Ureter (tissue), 1 donor: Measurements from ENCODE around the gene CATSPERZ. TPM values are rescaled to one million over a fixed set of nuclear protein-coding genes. Genes with fewer than 3 reads are reported as not detected.

Experiments used
- DNase-seq: peaks from one replicate; pipeline ENCODE4 v3.0.0-alpha.2; 2020; ENCODE audit warnings: low spot score
- total RNA-seq: library from RNA; stranded (reverse); gene quantifications from one replicate; pipeline ENCODE4 v1.2.4, GENCODE V29; 2023
- donor health status: DM: yes; HTN: yes; CAD: no.

The CATSPERZ gene
- total RNA-seq, 1 donor from 2014 or later = not detected

- no peak for DNase-seq
Observed at GRCh38 chr11:64341429-64341828, 41.3 kb downstream of the CATSPERZ start.

- peak; percentile 95 for DNase-seq
Observed at GRCh38 chr11:64341851-64342791, 42.0 kb downstream of the CATSPERZ start.

GRCh38 chr11:64342869-64343745, 42.9 kb downstream of the CATSPERZ start:
- no peak for DNase-seq

- DNase-seq = no peak
Observed at GRCh38 chr11:64343767-64344559, 43.8 kb downstream of the CATSPERZ start.

DNA sequence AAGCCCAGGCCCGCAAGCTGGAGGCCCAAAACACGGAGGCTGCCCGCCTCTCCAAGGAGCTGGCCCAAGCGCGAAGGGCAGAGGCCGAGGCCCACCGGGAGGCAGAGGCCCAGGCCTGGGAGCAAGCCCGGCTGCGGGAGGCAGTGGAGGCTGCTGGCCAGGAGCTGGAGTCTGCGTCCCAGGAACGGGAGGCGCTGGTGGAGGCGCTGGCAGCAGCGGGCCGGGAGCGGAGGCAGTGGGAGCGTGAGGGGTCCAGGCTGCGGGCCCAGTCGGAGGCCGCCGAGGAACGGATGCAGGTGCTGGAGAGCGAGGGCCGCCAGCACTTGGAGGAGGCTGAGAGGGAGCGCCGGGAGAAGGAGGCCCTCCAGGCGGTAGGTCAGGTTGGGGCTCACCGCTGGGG, 44.6 kb downstream of the CATSPERZ start:
- no peak for DNase-seq

- no peak for DNase-seq
Observed at GRCh38 chr11:64347193-64347867, 47.2 kb downstream of the CATSPERZ start.

GRCh38 chr11:64348383-64349024, 48.3 kb downstream of the CATSPERZ start:
- no peak for DNase-seq

DNA sequence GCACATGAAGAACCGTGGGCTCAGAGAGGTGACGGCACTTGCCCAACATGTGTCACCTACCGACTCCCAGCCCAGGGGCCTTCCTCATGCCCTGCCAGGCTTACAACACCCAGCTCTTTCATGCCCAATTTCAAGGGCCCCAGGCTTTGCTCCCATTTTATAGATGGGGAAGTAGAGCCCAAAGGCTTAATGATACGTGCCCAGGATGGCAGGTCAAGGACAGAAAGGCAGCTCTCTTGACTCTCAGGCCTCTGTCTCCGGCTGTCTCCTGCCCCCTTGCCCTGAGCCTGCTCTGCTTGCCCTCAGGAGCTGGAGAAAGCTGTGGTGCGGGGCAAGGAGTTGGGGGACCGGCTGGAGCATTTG, 48.8 kb downstream of the CATSPERZ start:
- DNase-seq = no peak

DNA sequence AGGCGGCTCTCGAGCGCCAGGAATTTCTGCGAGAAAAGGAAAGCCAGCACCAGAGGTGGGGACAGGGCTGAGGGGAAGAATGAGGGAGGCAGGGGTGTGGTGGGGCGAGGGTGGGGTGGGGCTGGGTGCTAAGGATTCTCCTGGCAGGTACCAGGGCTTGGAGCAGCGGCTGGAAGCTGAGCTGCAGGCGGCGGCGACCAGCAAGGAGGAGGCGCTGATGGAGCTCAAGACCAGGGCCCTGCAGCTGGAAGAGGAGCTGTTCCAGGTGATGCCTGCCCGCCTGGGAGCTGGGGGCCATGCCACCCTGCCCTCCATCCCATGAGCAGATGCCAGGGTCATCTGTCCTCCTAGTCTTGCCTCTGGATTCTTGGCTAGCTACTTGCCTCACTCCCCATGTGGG, 49.2 kb downstream of the CATSPERZ start:
- no peak for DNase-seq

DNA sequence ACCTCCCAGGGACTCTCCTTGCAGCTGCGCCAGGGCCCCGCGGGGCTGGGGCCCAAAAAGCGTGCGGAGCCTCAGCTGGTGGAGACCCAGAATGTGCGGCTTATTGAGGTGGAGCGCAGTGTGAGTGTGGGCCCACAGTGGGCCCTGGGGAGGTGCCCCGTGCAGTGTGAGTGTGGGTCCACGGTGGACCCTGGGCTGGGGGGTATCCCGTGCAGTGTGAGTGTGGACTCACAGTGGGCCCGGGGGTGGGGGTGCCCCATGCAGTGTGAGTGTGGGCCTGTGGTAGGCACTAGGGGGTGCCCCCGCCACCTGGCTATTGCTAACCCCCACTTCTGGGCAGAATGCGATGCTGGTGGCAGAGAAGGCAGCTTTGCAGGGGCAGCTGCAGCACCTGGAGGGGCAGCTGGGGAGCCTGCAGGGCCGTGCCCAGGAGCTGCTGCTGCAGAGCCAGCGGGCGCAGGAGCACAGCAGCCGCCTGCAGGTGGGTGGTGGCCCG, 51.0 kb downstream of the CATSPERZ start:
- DNase-seq = no peak

DNA sequence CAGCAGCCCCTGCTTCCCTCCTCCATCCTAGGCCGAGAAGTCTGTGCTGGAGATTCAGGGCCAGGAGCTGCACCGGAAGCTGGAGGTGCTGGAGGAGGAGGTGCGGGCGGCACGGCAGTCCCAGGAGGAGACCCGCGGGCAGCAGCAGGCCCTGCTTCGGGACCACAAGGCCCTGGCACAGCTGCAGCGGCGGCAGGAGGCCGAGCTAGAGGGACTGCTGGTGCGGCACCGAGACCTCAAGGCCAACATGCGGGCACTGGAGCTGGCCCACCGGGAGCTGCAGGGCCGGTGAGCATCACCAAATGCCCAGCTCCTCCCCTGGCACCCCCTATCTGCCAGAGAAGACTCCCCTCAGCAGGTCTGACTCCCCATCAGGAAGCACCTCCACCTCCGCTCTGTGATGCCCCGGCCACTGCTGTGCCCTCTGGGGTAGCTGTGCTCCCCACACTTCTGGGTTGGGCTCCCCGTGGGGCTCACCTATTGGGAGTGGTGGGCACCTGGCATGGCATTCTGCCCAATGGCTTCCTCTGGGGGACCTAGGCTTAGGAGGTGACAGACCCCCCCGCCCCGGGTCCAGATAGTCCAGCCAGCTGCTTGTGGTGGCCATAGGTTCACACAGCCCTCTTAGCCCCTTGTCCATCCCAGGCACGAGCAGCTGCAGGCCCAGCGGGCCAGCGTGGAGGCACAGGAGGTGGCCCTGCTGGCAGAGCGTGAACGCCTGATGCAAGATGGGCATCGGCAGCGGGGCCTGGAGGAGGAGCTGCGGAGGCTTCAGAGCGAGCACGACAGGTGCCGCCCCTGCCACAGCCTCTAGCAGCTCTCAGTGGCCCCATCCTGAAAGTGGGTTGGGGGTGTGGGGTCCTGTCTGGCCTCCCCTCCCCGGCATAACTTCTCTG, 52.2 kb downstream of the CATSPERZ start:
- DNase-seq = no peak

GRCh38 chr11:64352995-64353714, 53.0 kb downstream of the CATSPERZ start:
- DNase-seq = no peak

DNA sequence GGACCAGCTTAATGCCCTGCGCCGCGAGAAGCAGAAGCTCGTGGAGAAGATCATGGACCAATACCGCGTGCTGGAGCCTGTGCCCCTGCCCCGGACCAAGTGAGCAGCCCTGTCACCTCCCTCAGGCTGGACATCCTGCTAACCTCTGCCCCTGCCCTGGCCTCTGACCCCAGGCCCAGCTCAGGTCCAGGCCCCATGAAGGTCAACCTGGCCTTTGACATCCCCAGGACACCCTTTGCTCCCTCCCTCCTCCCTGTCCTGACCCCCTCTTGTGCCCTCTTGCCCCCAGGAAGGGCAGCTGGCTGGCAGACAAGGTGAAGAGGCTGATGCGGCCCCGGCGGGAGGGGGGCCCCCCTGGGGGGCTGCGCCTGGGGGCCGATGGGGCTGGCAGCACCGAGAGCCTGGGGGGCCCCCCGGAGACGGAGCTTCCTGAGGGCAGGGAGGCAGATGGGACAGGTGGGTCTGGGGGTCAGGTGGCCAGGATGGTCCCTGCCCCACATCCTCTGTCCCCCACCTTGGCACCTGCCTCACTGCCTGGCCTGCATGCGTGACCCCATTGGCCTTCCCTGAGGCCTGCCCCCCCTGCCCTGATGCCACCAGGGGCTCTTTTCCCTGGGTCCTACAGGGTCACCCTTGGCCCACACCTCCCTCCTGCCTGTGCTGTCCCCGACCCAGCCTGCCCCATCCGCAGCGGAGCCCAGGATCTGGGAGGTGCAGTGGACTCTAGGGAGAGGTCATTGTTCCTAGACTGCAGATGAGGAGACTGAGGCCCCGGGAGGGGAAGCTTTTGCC, 53.8 kb downstream of the CATSPERZ start:
- DNase-seq = no peak

Other genes with a start within 250 kb of the CATSPERZ start
- gene MACROD1, start 134.2 kb upstream of the CATSPERZ start, total RNA-seq = 27.3 TPM
- 119 TPM for gene STIP1, start 114.2 kb upstream of the CATSPERZ start, total RNA-seq
- gene FERMT3, start 93.6 kb upstream of the CATSPERZ start, total RNA-seq = 15.5 TPM
- gene TRPT1, start 74.2 kb upstream of the CATSPERZ start, total RNA-seq = 49.4 TPM
- gene NUDT22, start 74.1 kb upstream of the CATSPERZ start, total RNA-seq = 82.7 TPM
- gene DNAJC4, start 69.8 kb upstream of the CATSPERZ start, total RNA-seq = 44.1 TPM
- 51.6 TPM for gene VEGFB, start 65.8 kb upstream of the CATSPERZ start, total RNA-seq
- 55.7 TPM for gene FKBP2, start 59.3 kb upstream of the CATSPERZ start, total RNA-seq
- 136 TPM for gene PPP1R14B, start 53.4 kb upstream of the CATSPERZ start, total RNA-seq
- gene PLCB3, start 48.8 kb upstream of the CATSPERZ start, total RNA-seq = 33.5 TPM
- 43.0 TPM for gene BAD, start 15.7 kb upstream of the CATSPERZ start, total RNA-seq
- 31.0 TPM for gene GPR137, start 14.5 kb upstream of the CATSPERZ start, total RNA-seq
- gene KCNK4, start 9.1 kb upstream of the CATSPERZ start, total RNA-seq = not detected
- 82.8 TPM for gene ESRRA, start 5.2 kb downstream of the CATSPERZ start, total RNA-seq
- gene TRMT112, start 17.2 kb downstream of the CATSPERZ start, total RNA-seq = 156 TPM
- gene PRDX5, start 17.8 kb downstream of the CATSPERZ start, total RNA-seq = 255 TPM
- 17.1 TPM for gene CCDC88B, start 39.8 kb downstream of the CATSPERZ start, total RNA-seq
- 31.3 TPM for gene RPS6KA4, start 58.8 kb downstream of the CATSPERZ start, total RNA-seq